CD1c-positive myeloid dendritic cell (primary cell): ENCODE data around the gene SFN.
"Not testable (repeated sequence)": the region's sequence is repeated elsewhere in the genome, so short reads cannot be mapped to it uniquely, and the experiment has no call there.

Source experiments
- DNase-seq: peaks from one replicate; pipeline ENCODE4 v3.0.0-alpha.2; 2016; ENCODE audit errors: extremely low spot score

Gene SFN

GRCh38 chr1:26839339-26839722 lies 23.6 kb upstream of the SFN start:
- DNase-seq: no peak

- no peak for DNase-seq
Observed at GRCh38 chr1:26839779-26840178, 23.2 kb upstream of the SFN start.

GRCh38 chr1:26844424-26845196 lies 18.3 kb upstream of the SFN start:
- no peak for DNase-seq

- not testable (repeated sequence) for DNase-seq
Observed at GRCh38 chr1:26847826-26848225, 15.1 kb upstream of the SFN start.

- no peak for DNase-seq
Observed at GRCh38 chr1:26848499-26848898, 14.4 kb upstream of the SFN start.

GRCh38 chr1:26848941-26849774 lies 13.8 kb upstream of the SFN start:
- no peak for DNase-seq

- no peak for DNase-seq
Observed at GRCh38 chr1:26851106-26851684, 11.8 kb upstream of the SFN start.

- no peak for DNase-seq
Observed at GRCh38 chr1:26852701-26853100, 10.2 kb upstream of the SFN start.

GRCh38 chr1:26853156-26853555 lies 9.8 kb upstream of the SFN start:
- DNase-seq: peak; percentile 83

- DNase-seq: no peak
Observed at GRCh38 chr1:26853600-26853999, 9.3 kb upstream of the SFN start.

GRCh38 chr1:26854906-26855305 lies 8.0 kb upstream of the SFN start:
- DNase-seq: no peak

GRCh38 chr1:26855636-26856035 lies 7.3 kb upstream of the SFN start:
- no peak for DNase-seq

- DNase-seq: no peak
Observed at GRCh38 chr1:26856181-26856580, 6.8 kb upstream of the SFN start.

- DNase-seq: no peak
Observed at GRCh38 chr1:26856604-26857469, 6.1 kb upstream of the SFN start.

- DNase-seq: no peak
Observed at GRCh38 chr1:26857473-26858060, 5.4 kb upstream of the SFN start.

GRCh38 chr1:26858160-26858559 lies 4.8 kb upstream of the SFN start:
- DNase-seq: no peak

GRCh38 chr1:26858891-26859640 lies 3.9 kb upstream of the SFN start:
- DNase-seq: no peak

- DNase-seq: no peak
Observed at GRCh38 chr1:26861286-26861701, 1.7 kb upstream of the SFN start.

GRCh38 chr1:26861889-26862378 lies 1.0 kb upstream of the SFN start:
- DNase-seq: no peak

GRCh38 chr1:26863685-26864077 lies 732 bp downstream of the SFN start:
- DNase-seq: no peak
